Activated CD4-positive, CD25-positive, alpha-beta regulatory T cell treated with anti-CD3 and anti-CD28 coated beads, Interleukin-2, amount 50 U/mL, for 24 hours (primary cell): ENCODE data around the gene TMEM53.
"Not testable (repeated sequence)": the region's sequence is repeated elsewhere in the genome, so short reads cannot be mapped to it uniquely, and the experiment has no call there.

ENCODE experiments used
- ATAC-seq, 2 donors: fragments of 150-1000 bp; cut with Tn5 transposase; one replicate each; pipeline ENCODE4 v1.10.0; 2021; ENCODE audit warnings: mild to moderate bottlenecking in 1 of 2, moderate library complexity in 1 of 2

Gene TMEM53

DNA sequence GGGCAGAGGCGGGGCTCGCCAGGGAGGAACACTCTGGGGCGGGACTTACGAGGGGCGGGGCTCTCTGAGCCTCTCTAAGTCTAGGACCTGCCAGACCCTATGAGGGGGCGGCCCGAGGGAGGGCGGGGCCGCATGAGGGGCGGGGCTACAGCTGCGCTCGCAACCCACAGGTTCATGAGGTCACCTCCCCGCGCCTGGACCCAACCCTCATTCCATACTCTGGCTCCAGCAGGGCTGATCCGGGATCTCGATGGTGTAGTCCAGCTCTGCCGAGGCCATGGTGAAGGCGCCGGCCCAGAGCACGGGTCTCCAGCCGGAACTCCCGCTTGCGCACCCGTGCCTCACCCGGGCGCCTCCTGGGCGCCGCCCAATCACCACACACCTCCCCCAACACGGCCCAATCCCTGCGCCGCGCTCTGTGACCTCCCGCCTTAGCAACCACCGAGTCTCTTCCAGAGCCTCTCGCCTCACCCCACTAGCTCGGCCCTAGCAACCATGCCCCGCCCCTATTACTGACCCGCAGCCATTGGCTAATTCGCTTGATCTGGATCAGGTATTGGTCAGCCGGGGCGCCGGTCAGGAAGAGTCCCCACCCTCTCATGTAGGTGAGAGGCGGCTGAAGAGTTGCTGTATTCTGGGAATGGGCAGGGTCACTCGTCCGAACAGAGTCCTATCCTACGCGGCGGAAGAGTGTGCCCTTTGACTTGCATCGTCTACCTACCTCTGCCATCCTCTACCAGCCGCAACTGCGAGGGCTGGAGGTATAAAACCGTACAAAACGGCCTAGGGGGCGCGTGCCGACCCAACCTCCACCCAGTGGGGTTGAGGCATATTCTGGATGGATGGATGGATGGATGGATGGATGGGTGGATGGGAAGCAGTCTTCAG lies at the start of gene TMEM53, which contains the start of gene ARMH1:
TMEM53 (minus strand) TSS at position 369 of the 888 bp plus-strand sequence; CDS start at position 279, 90 bp downstream.
ARMH1 (plus strand) TSS at position 602 of the 888 bp plus-strand sequence. CDS start 14,984 bp downstream, outside the sequence.
- ATAC-seq = peak; percentile 97 to 98

DNA sequence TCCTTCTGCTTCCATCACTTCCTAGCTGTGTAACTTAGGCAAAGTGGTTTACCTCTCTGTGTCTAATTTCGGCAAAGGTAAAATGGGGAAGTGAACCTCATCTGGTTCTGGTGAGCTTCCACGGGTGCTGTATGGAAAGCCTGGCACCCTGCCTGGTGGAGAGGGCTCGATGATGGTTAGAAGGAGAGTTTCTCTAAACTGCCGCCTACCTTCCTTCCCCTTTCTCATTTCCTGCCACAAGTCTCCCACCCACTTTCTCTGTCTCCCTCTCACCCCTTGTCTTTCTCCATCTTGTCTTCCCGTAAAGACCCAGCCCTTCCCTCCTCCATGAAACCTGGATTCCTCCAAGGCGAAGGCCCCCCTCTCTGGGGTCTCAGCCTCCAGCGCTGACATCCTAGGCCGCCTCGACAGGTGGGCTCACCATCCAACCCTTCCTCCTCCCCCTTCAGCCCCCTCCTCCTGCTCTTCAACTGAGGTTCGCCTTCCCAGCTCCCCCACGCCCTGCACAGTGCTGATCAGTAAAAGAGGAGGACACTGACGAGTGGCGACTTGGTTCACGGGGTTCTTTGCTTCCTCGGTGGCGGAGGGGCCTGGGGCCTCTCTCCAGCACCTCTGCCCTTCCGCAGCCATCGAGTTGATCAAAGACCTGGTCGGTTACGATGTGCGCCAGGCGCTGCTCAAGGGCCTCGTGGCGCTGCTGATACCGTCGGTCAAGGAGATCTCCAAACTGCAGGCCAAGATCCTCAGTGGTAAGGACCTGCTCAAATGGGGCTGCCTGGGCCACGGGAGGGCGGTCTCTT lies 49.4 kb upstream of the TMEM53 start:
- ATAC-seq = no peak

DNA sequence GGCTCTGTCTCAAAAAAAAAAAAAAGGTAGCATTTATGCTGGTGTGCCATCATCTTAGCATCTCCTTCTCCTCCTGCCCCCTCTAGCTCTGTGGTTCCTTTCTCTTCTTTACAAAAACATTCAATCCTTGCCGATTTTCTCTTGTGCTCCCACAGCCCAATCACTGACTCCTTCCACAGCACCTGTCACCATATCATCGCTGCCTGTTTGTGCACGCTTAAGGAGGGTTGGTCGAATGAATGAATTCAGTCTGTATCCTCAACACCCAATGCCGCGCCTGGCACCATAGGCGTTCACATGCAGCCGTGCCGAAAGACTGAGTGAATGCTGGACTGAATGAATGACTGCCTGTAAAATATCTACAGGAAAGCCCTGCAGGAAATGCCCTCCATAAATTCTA lies 48.8 kb upstream of the TMEM53 start:
- no peak for ATAC-seq

DNA sequence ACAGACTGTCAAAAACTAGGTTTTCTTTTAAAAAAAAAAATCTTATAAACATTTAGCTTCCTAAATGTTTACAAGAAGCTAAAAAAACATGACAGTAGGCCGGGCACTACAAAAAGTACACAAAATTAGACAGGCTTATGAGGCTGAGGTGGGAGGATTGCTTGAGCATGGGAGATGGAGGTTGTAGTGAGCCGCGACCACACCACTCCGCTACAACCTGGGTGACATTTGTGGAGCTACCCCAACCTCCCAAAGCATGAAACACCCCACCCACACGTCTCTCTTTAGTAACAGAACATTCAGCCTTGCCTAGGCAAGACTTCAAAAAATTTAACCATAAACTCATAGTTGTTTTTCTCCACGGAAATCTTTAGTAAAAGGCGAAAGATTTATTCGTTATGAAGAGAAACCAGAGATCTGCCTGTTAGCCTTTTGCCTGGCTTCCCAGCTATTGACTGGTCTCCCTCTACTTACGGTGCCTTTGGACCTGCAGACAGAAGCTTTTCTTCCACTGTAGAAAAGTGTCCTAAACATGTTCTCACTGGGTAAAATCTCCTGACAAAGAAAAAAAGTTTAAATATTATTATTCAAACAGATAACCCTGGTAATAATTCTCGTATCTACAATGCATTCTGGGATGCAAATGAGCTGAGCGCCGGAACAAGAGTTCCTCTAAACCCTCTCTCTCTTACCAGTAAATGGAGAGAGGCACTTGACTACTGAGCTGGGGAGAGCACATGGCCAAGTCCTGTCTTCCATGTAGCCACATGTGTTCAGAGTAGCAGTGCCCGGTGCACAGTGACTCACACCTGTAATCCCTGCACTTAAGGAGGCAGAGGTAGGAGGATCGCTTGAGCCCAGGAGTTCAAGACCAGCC lies 47.4 kb upstream of the TMEM53 start:
- ATAC-seq = peak; percentile 90 to 91

DNA sequence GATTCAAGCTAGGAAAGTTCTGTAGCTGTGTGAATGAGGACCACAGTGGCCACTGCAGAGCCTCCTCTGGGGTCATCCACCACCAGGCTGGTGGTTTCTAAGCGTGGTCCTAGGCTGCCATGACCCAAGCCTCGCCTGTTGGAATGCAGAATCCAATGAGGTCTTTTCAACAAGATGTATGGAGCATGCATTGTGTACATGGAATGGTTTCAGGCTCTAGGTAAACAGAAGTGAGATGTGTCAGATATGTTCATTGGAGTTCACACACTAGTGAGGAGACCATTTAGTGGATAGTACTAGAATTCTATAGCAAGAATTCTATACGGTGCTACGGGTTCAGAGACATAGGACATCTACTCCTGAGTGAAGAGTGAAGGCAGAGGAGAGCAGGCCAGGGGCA lies 46.0 kb upstream of the TMEM53 start:
- no peak for ATAC-seq

DNA sequence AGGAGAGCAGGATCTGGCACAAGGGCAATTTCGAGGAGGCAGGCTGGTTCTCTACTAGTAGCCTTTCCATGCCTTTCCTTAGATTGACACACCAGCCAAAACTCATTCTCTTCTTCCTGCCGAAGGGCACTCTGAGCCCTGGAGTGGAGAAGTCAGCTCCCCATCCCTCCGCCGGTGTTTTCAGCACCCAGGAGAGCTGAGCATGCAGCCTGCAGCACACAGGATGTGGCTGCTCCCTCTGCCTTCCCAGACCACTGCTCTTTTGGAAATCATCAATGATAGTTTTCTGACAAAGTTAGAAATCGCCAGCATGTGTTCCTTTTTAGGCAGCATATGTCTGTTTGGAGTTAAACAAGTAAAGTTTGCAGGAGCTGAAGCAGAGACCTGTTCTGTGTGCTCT lies 45.0 kb upstream of the TMEM53 start:
- ATAC-seq = no peak

DNA sequence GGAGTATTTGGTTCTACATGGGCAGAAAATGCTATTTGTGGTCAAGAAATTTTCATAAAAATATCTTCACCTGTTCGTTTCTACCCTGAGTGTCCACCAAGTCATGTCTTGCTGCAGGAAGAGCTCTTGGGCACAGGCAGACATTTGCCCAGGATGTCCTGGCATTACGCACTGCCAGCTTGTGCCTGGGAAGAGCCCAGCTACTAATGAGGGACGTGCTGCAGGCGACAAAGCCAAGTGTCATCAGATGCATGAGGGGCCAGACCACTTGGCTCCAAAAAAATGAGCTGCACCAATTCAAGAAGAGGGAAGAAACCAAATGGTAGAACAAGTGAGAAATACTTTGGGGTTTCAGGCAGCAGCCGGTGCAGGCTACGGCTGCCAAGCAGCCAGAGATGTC lies 43.8 kb upstream of the TMEM53 start:
- ATAC-seq = no peak

DNA sequence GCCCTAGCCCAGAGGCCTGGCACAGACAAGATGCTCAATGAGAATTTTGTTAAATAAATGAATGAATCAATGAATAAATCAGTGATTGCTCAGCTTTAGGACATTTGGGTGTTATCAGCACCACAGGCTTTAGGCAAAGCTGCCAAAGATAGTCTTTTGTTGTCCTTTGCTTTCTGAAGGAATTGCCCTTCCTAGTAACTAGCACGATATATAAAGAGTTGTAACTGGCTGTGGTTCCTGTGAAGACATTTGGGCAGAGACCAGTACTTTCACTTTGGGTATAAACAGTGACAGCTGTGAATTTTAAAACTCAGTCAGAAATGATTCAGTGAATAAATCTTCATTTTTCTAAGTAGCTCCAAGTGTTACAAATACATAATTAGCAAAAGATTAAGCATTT lies 43.4 kb upstream of the TMEM53 start:
- ATAC-seq = no peak

DNA sequence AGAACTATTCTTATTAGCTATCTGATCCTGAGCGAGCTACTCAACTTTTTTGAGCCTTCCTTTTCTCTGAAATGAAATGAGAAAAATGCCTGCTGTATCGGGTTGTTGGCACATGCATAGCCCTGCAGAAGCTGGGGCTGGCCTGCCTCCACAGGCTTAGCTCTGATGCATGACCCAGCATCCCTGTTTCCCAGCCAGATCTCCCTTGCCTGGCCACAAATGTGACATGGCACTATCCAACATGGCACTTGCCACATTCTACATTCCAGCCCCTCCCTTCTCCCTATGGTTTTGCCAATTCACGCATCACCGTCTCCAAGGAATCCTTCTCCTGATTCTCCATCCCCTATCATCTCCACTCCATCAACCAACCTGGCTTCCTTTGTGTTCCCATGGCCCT lies 42.9 kb upstream of the TMEM53 start:
- no peak for ATAC-seq

DNA sequence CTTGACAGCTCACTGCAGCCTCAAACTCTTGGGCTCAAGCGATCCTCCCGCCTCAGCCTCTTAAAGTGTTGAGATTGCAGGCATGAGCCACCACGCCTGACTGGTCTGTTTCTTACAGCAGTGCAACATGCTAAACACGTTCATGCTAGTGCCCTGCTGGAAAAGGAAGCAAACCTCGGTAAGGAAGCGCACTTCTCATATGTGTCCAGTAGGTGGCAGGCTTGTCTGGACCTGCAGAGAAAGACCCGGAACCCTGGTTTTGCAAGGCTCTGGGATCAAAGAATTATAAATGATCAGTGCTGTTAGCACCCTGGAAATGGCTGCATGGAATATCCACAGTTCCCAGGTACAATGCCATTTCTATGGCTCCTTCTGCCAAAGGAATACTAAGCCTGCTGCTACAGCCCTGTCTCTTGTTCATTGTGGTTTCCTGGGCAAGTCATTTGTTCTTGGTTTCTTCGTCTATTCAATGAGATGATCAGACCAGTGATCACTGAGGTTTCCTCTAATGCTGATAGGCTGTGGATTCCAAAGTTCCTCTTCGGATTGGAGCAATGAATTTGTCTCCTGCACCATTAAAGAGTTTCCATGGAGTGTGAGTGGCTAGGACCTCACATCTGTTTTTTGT lies 40.8 kb upstream of the TMEM53 start:
- peak; percentile 79 to 84 for ATAC-seq

DNA sequence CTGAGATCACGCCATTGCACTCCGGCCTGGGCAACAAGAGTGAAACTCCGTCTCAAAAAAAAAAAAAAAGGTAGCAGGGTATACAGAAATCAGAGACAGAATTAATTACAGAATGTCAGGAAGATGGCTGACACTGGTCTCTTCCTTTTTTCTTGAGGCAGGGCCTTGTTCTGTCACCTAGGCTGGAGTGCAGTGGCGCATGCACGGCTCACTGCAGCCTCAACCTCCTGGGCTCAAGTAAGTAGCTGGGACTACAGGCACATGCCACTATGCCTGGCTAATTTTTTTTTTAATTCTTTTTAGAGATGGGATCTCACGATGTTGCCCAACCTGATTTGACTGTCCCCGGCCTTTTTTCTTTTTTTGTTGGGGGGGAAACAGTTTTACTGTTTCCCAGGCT lies 40.3 kb upstream of the TMEM53 start:
- ATAC-seq = no peak

DNA sequence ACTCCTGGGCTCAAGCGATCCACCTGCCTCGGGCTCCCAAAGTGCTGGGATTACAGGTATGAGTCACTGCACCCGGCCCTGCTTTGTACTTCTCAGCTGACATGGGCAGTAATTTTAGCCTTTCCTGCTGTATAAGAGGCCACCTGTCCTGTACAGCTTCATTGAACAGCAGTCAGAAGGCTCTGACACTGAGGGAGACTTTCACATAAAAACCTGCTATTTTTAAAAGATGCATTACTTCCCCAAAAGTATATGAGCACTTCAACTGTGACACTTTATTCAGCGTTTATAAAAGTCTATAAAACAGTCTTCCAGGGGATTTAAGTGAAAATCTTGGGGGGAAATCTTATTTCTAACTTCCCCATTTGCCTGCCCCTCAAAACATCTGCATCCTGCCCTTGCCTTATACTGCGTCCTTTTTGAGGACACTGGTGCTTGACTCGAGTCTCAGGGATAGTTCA lies 39.1 kb upstream of the TMEM53 start:
- no peak for ATAC-seq

DNA sequence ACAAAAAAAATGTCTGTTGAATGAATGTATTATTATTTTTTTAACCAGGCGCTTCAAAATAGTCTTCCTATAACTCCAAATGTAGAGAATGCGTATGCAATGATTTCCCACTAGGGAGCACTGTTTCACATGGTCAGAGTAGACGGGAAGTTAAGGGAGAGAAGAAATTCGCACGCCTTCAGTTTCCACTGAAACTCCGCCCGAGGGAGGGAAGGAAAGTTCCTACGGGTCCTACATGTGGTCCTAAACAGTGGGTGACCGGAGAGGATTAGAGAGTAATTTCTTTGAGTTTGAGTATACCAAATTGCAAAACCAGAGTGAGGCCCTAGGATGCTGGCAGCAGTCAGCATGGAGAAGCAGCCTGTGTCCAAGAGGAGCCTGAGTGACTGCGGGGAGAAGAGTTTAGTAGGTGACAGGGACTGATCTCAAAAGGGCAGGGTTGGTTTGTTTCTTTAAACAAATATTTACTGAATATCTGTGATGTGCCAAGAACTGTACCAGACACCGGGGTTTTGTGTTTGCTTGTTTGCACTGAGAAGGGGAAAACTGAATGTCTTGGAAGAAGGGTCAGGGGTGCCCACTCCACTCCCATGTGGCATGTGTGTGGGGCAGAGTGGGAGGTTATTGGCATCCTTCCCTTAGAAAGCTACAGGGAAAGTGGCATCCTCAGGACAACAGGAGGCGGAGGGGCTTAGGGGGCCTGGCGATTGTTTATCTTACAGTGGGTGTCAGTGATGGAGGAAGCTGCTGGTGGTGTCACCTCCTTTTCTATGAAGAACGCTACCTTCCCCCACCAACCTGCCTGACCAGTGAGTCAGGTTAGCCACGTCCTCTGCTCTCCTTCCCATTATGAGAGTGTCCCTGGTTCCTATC lies 33.9 kb upstream of the TMEM53 start:
- peak in 1 of 2 donors; percentile 64 for ATAC-seq

DNA sequence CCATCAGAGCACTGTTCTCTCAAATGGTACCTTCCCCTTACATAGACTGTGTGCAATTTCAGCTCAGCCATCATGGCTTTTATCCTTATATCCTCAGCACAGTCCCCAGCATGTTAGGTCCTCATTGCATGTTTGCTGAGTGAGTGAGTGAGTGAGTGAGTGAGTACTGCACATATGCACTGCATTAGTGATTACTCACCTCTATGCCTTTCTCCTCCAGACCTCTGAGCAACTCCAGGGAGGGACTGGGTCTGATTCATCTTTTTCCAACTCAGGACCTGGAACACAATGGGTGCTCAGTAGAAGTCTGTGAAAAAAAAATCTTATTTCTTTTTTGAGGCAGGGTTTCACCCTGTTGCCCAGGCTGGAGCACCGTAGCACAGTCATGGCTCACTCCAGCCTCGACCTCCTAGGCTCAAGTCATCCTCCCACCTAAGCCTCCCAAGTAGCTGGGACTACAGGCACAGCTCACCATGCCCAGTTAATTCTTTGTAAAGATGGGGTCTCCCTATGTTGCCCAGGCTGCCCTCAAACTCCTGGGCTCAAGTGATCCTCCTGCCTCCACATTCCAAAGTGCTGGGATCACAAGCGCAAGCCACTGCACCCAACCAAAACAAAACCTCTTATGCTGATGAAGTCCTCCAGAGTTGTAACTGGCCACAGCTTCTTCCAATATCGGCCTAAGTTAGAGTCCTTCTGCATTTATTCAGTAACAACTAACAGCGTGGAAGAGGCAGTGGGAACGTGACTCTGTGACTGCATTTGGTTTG lies 33.0 kb upstream of the TMEM53 start:
- ATAC-seq = no peak

DNA sequence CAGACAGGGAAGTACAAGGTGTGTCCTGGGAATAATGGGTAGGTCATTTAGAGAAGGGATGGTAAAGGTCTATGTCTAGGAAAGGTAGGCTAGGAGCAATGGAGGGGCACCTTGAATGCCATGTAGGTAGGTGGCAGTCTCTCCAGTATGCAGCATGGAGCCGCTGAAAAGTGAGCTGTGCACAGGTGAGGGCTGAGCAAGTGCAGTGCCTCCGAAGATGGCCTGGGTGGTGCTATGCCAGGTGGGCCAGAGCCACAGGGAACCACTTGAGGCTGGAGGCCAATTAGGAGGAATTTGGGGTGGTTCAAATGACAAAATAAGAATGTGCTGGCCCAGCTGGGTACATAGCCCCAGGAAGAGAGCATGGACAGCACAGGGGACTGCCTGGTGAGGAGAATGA lies 31.7 kb upstream of the TMEM53 start:
- ATAC-seq = no peak

DNA sequence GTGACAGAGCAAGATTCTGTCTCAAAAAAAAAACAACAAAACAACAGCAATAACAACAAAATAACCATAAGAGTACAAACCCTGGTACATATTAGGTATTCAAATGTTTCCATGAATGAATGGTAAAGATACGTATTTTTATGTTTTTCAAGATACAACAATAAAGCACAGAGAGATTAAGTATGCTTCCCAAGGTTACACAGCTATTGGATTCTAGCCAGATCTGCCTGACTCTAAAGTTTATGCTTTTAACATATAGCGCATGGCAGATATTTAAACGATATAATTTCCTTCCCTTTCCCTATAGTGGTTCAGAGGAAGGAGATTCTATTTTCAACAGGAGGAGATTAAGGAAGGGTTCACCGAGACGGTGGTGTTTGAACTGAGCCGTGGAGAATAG lies 31.2 kb upstream of the TMEM53 start:
- no peak for ATAC-seq

DNA sequence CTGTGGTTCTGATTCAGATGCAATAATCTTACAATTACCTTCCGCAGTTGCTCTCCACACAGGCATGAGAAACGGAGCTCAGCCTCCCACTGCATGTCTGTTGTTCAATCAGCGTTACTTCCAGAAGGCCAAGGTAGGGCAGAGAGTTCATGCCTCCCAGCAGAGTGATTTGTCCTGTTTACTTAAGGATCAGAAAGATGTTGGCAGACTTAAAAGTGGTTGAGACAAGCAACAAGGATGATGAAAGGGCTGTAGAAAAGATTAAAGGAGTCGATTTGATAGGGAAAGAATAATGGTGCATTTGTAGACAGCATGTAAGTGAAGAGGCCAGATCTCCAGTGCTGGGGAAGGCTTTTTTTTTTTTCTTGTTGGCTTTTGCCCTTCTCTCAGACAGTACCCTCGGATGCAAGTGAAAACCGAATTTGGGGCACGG lies 26.9 kb upstream of the TMEM53 start:
- ATAC-seq = no peak

DNA sequence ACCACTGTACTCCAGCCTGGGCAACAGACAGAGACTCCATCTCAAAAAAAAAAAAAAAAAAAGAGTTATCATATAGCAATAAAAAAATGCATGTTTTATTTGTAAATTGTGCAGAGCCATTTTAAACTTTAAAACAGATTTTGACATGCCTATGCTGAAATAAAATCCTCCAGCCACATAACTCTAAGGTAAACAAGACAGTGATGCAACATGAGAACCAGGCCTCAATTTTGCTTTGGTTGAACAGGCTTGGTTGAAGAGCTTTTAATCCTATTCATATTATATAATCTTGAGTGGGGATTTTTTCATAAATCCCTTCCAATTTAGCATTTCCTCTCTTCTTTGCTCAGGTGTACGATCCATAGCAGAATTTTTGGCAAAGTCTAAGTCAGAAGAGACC lies 26.3 kb upstream of the TMEM53 start:
- ATAC-seq = no peak

DNA sequence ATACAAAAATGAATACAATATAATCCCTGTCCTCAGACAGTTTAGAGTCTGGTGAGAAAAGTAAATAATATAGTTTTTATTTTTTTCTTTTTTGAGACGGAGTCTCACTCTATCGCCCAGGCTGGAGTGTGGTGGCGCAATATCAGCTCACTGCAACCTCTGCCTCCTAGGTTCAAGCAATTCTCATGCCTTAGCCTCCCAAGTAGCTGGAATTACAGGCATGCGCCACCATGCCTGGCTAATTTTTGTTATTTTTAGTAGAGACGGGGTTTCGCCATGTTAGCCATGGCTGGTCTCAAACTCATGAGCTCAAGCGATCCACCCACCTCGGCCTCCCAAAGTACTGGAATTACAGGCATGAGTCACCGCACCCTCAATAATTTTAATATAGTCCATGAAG lies 25.1 kb upstream of the TMEM53 start:
- not testable (repeated sequence) for ATAC-seq

DNA sequence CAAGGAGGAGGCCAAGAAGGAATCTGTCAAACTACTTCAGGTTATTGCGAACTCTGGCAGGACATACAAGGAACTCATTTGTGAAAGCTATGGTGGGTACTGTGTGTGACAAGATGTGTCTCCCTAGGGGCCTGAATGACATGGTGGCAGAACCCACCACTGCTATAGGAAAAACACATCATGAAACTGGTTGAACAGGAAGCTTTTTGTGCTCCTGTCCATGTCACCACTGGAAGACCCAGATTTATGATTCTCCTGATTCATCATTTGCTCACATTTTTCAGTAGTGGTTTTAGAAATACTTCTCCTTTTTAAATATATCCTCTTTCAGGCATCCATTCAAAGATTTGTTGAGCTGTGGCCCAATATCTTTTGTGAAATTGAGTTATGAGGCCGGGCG lies 23.9 kb upstream of the TMEM53 start:
- peak in 1 of 2 donors; percentile 18 for ATAC-seq
